H9 (cell line): ENCODE results near the gene RGL1. TPM values are rescaled to one million over a fixed set of nuclear protein-coding genes. Genes with fewer than 3 reads are reported as not detected.

ENCODE experiments used
- DNase-seq: peaks from one replicate; pipeline ENCODE4 v3.0.0-alpha.2; 2017
- H2AFZ ChIP-seq: one replicate; pipeline ENCODE4 v1.6.1; 2013; ENCODE audit warnings: mild to moderate bottlenecking, low read length, control low read depth, moderate library complexity
- H2AK5ac ChIP-seq: 2 replicates; pipeline ENCODE4 v1.6.1; 2013; ENCODE audit warnings: low read length, control low read depth, mixed read lengths; ENCODE audit not compliant: insufficient read length
- H2BK120ac ChIP-seq: one replicate; pipeline ENCODE4 v1.6.1; 2013; ENCODE audit warnings: low read depth, mild to moderate bottlenecking, low read length, control low read depth, inconsistent platforms; ENCODE audit not compliant: poor library complexity, severe bottlenecking
- H2BK12ac ChIP-seq: 2 replicates; pipeline ENCODE4 v1.6.1; 2013; ENCODE audit warnings: low read length, control low read depth, mixed read lengths, low read depth; ENCODE audit not compliant: insufficient read length
- H2BK15ac ChIP-seq: 2 replicates; pipeline ENCODE4 v1.6.1; 2013; ENCODE audit warnings: low read depth, low read length, control low read depth
- H2BK20ac ChIP-seq: one replicate; pipeline ENCODE4 v1.6.1; 2013; ENCODE audit warnings: low read depth, mild to moderate bottlenecking, low read length, control low read depth, inconsistent platforms; ENCODE audit not compliant: poor library complexity, severe bottlenecking
- H2BK5ac ChIP-seq: 2 replicates; pipeline ENCODE4 v1.6.1; 2013; ENCODE audit warnings: low read length, control low read depth, mixed read lengths; ENCODE audit not compliant: insufficient read length
- H3K14ac ChIP-seq: 2 replicates; pipeline ENCODE4 v1.6.1; 2013; ENCODE audit warnings: low read length, control low read depth; ENCODE audit not compliant: insufficient read depth
- H3K18ac ChIP-seq: 2 replicates; pipeline ENCODE4 v1.6.1; 2013; ENCODE audit warnings: low read depth, mild to moderate bottlenecking, mixed read lengths, low read length, control low read depth; ENCODE audit not compliant: insufficient read length
- H3K23ac ChIP-seq: 2 replicates; pipeline ENCODE4 v1.6.1; 2013; ENCODE audit warnings: low read length, control low read depth, mixed read lengths, low read depth; ENCODE audit not compliant: insufficient read length
- H3K23me2 ChIP-seq: 2 replicates; pipeline ENCODE4 v1.6.1; 2013; ENCODE audit warnings: low read depth, mild to moderate bottlenecking, mixed read lengths, low read length, control low read depth; ENCODE audit not compliant: insufficient read length, poor library complexity, severe bottlenecking
- H3K27ac ChIP-seq: 2 replicates; pipeline ENCODE4 v1.5.1; 2013; ENCODE audit warnings: low read length, control low read depth, mixed read lengths, low read depth; ENCODE audit not compliant: insufficient read length
- H3K27me3 ChIP-seq: 2 replicates; pipeline ENCODE4 v1.6.1; 2013; ENCODE audit warnings: low read length, control low read depth, inconsistent platforms; ENCODE audit not compliant: insufficient read depth
- H3K4ac ChIP-seq: 2 replicates; pipeline ENCODE4 v1.6.1; 2013; ENCODE audit warnings: low read depth, mild to moderate bottlenecking, control low read depth, inconsistent platforms, low read length, moderate library complexity
- H3K4me1 ChIP-seq: 2 replicates; pipeline ENCODE4 v1.6.1; 2013; ENCODE audit warnings: low read length, control low read depth, inconsistent platforms; ENCODE audit not compliant: insufficient read depth
- H3K4me2 ChIP-seq: 2 replicates; pipeline ENCODE4 v1.6.1; 2013; ENCODE audit warnings: low read length, control low read depth, mixed read lengths; ENCODE audit not compliant: insufficient read length, insufficient read depth
- H3K56ac ChIP-seq: 2 replicates; pipeline ENCODE4 v1.6.1; 2013; ENCODE audit warnings: low read depth, mild to moderate bottlenecking, mixed read lengths, low read length, control low read depth; ENCODE audit not compliant: insufficient read length
- H3K79me1 ChIP-seq: 2 replicates; pipeline ENCODE4 v1.6.1; 2013; ENCODE audit warnings: low read depth, mild to moderate bottlenecking, moderate library complexity, low read length, control low read depth, inconsistent platforms; ENCODE audit not compliant: insufficient read depth, poor library complexity, severe bottlenecking
- H3K79me2 ChIP-seq: 2 replicates; pipeline ENCODE4 v1.6.1; 2013; ENCODE audit warnings: low read length, control low read depth, inconsistent platforms; ENCODE audit not compliant: insufficient read depth
- H3K9ac ChIP-seq: 2 replicates; pipeline ENCODE4 v1.6.1; 2013; ENCODE audit warnings: low read length, control low read depth, mixed read lengths; ENCODE audit not compliant: insufficient read length; ENCODE audit errors: extremely low read depth
- H3K9me3 ChIP-seq: one replicate; pipeline ENCODE4 v1.6.1; 2013; ENCODE audit warnings: low read depth, low read length, inconsistent platforms; ENCODE audit not compliant: control insufficient read depth
- H3T11ph ChIP-seq: one replicate; pipeline ENCODE4 v1.6.1; 2013; ENCODE audit warnings: mild to moderate bottlenecking, low read length, control low read depth, inconsistent platforms
- H4K20me1 ChIP-seq: one replicate; pipeline ENCODE4 v1.6.1; 2013; ENCODE audit not compliant: control insufficient read depth, insufficient read length, insufficient read depth
- H4K5ac ChIP-seq: 2 replicates; pipeline ENCODE4 v1.6.1; 2013; ENCODE audit warnings: low read depth, mild to moderate bottlenecking, mixed read lengths, low read length, control low read depth; ENCODE audit not compliant: insufficient read length
- H4K8ac ChIP-seq: replicated peaks from 2 replicates; pipeline ENCODE4 v1.6.1; 2013; ENCODE audit warnings: low read length, control low read depth, mixed read lengths, low read depth; ENCODE audit not compliant: insufficient read length
- H4K91ac ChIP-seq: 2 replicates; pipeline ENCODE4 v1.6.1; 2013; ENCODE audit warnings: low read depth, mild to moderate bottlenecking, moderate library complexity, mixed read lengths, low read length, control low read depth; ENCODE audit not compliant: insufficient read length
- H3K27ac Mint-ChIP-seq, 3 experiments: 2 replicates in 2 of 3; 3 replicates in 1 of 3; pipeline ENCODE4 v1.8.0; 2020 to 2021; ENCODE audit warnings: mixed read lengths in 3 of 3, mild to moderate bottlenecking in 1 of 3, moderate library complexity in 1 of 3
- H3K27me3 Mint-ChIP-seq: 2 replicates; pipeline ENCODE4 v1.8.0; 2021; ENCODE audit warnings: low read depth, mild to moderate bottlenecking, moderate library complexity, mixed read lengths
- H3K36me3 Mint-ChIP-seq, 3 experiments: 2 replicates in 2 of 3; 3 replicates in 1 of 3; pipeline ENCODE4 v1.8.0; 2020 to 2021; ENCODE audit warnings: low read depth in 3 of 3, mixed read lengths in 3 of 3; ENCODE audit not compliant: insufficient read depth in 1 of 3
- H3K4me1 Mint-ChIP-seq, 2 experiments: 2 replicates each; pipeline ENCODE4 v1.8.0; 2020; ENCODE audit warnings: mixed read lengths in 2 of 2
- H3K4me3 Mint-ChIP-seq, 2 experiments: 2 replicates in 1 of 2; 3 replicates in 1 of 2; pipeline ENCODE4 v1.8.0; 2020 to 2021; ENCODE audit warnings: mild to moderate bottlenecking in 2 of 2, mixed read lengths in 2 of 2, moderate library complexity in 1 of 2
- H3K9me3 Mint-ChIP-seq, 2 experiments: 2 replicates in 1 of 2; 3 replicates in 1 of 2; pipeline ENCODE4 v1.8.0; 2020; ENCODE audit warnings: mild to moderate bottlenecking in 2 of 2, mixed read lengths in 2 of 2, moderate library complexity in 1 of 2
- CTCF ChIP-seq: fragments of 200-600 bp; sonication (generic); conservative IDR thresholded peaks from 3 replicates; pipeline ENCODE4 v1.8.0; 2021; ENCODE audit warnings: antibody characterized with exemption, mild to moderate bottlenecking
- WGBS: extraction: QIAGEN DNeasy Blood & Tissue Kit; methylation state at CpG from one replicate; pipeline ENCODE4 v1.1.7; 2013; ENCODE audit warnings: missing lambda C conversion rate, low lambda C conversion rate, mixed read lengths; ENCODE audit not compliant: insufficient read length; ENCODE audit errors: extremely low coverage; 5-methylcytosine and 5-hydroxymethylcytosine counted together
- total RNA-seq: library from RNA; stranded (reverse); gene quantifications from 2 replicates; pipeline ENCODE4 v1.2.1, GENCODE V29; 2021

RGL1 gene
- total RNA-seq, 1 experiment from 2014 or later = 1.4 TPM

- whole genome bisulfite sequencing = no CpG with 5 or more reads among the region's 2 CpGs
- H3K4me1 Mint-ChIP-seq = peaks cover 32 to 33% of the 10 kb centered on the region in 2 experiments
These were observed 3.5 kb downstream of the RGL1 start for GRCh38 chr1:183808296-183809027.

More at GRCh38 chr1:183808296-183809027, 3.5 kb downstream of the RGL1 start:
- H3K9me3 ChIP-seq = no peaks in the 10 kb centered on the region
- H3K9ac ChIP-seq = no peak overlapping the region
- no peaks in the 10 kb centered on the region for H3K36me3 Mint-ChIP-seq
- H3K14ac ChIP-seq = no peak overlapping the region
- no peak overlapping the region for H2BK5ac ChIP-seq
- no peak overlapping the region for H4K91ac ChIP-seq
- H3K27ac Mint-ChIP-seq = no peak overlapping the region
- H3K27ac ChIP-seq = no peak overlapping the region
- no peaks in the 10 kb centered on the region for H3K79me2 ChIP-seq
- H3K4me1 ChIP-seq = peaks cover 19% of the 10 kb centered on the region
- no peak overlapping the region for H2BK12ac ChIP-seq
- no peak overlapping the region for H2BK15ac ChIP-seq
- H3K4ac ChIP-seq = no peak overlapping the region
- TF ChIP-seq CTCF = no peak
- H3K23ac ChIP-seq = no peak overlapping the region
- H3K27me3 Mint-ChIP-seq = peaks cover 29% of the 10 kb centered on the region
- DNase-seq = no peak
- no peak overlapping the region for H4K5ac ChIP-seq
- no peak overlapping the region for H3K4me2 ChIP-seq
- H3K79me1 ChIP-seq = no peaks in the 10 kb centered on the region
- no peak overlapping the region for H2BK20ac ChIP-seq
- no peak overlapping the region for H3K18ac ChIP-seq
- no peaks in the 10 kb centered on the region for H3K9me3 Mint-ChIP-seq
- H2AFZ ChIP-seq = no peak overlapping the region
- no peak overlapping the region for H3K56ac ChIP-seq
- H2AK5ac ChIP-seq = no peak overlapping the region
- H3T11ph ChIP-seq = no peak overlapping the region
- no peaks in the 10 kb centered on the region for H4K20me1 ChIP-seq
- H3K27me3 ChIP-seq = no peaks in the 10 kb centered on the region; the same call in 1 of the 2 replicates
- H2BK120ac ChIP-seq = no peak overlapping the region
- H4K8ac ChIP-seq = no peak overlapping the region
- H3K4me3 Mint-ChIP-seq = no peak overlapping the region
- peaks cover 11% of the 10 kb centered on the region for H3K23me2 ChIP-seq
